IPS DF 6.9 (cell line): ENCODE results near the gene ARHGAP11B.
"Not testable (repeated sequence)": the region's sequence is repeated elsewhere in the genome, so short reads cannot be mapped to it uniquely, and the experiment has no call there.

ENCODE experiments used
- DNase-seq: peaks from one replicate; pipeline ENCODE4 v3.0.0-alpha.2; 2013; ENCODE audit warnings: low read depth, low spot score
- H3K27ac ChIP-seq: one replicate; pipeline ENCODE4 v1.5.1; 2013; ENCODE audit warnings: low read length, control low read depth
- H3K27me3 ChIP-seq: 2 replicates; pipeline ENCODE4 v1.6.1; 2013; ENCODE audit warnings: mild to moderate bottlenecking, low read length; ENCODE audit not compliant: control insufficient read depth, insufficient read depth
- H3K36me3 ChIP-seq: 2 replicates; pipeline ENCODE4 v1.6.1; 2013; ENCODE audit warnings: low read length; ENCODE audit not compliant: control insufficient read depth, insufficient read depth
- H3K4me1 ChIP-seq: 2 replicates; pipeline ENCODE4 v1.6.1; 2013; ENCODE audit warnings: low read length; ENCODE audit not compliant: control insufficient read depth, insufficient read depth
- H3K4me3 ChIP-seq: 2 replicates; pipeline ENCODE4 v1.5.1; 2013; ENCODE audit warnings: mild to moderate bottlenecking, low read length
- H3K9me3 ChIP-seq: 2 replicates; pipeline ENCODE4 v1.6.1; 2013; ENCODE audit warnings: low read length, inconsistent platforms; ENCODE audit not compliant: control insufficient read depth, insufficient read depth
- WGBS: extraction: QIAGEN DNeasy Blood & Tissue Kit; methylation state at CpG from one replicate; pipeline ENCODE4 v1.1.7; 2013; ENCODE audit warnings: mixed read lengths, missing lambda C conversion rate; ENCODE audit not compliant: insufficient read length, insufficient coverage; 5-methylcytosine and 5-hydroxymethylcytosine counted together

ARHGAP11B gene

GRCh38 chr15:30661154-30661553 is 35.2 kb downstream of the ARHGAP11B start:
- not testable (repeated sequence) for H3K4me3 ChIP-seq, H3K27ac ChIP-seq, H3K27me3 ChIP-seq, H3K4me1 ChIP-seq, DNase-seq, H3K9me3 ChIP-seq, H3K36me3 ChIP-seq
- no CpG with 5 or more reads among the region's 1 CpG for WGBS

DNA sequence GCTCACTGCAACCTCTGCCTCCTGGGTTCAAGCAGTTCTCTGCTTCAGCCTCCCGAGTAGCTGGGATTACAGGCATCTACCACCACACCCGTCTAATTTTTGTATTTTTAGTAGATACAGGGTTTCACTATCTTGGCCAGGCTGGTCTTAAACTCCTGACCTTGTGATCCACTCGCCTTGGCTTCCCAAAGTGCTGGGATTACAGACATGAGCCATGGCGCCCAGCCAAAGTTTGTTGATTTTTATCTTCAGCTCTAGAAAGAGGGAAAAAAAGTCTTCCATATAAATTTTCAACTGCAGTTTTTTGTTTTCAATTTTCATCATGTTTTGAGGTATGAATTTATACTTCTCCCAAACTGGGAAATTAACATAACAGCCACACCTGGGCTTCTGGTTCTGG is 43.7 kb downstream of the ARHGAP11B start:
- not testable (repeated sequence) for H3K36me3 ChIP-seq, H3K27ac ChIP-seq, H3K27me3 ChIP-seq, H3K4me3 ChIP-seq, DNase-seq, H3K9me3 ChIP-seq, H3K4me1 ChIP-seq
- WGBS = no CpG with 5 or more reads among the region's 4 CpGs

DNA sequence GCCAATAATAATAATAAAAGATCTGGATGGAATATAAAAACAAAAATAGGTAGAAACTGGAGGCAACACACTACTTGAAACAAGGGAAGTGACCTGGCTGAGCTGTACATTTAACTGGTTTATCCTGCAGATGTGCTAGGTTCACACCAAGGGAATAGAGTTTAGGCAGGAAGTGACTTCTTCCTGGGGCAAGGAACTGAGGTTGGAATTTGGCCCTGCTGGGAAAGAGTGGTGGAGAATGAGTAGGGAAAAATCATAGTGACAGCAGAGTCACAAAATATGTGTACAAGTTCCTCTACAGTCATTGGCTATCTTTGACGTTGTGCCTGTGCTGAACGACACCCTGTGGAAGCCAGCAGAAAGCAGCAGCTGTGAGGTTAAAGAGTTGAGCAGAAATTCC is 44.1 kb downstream of the ARHGAP11B start:
- H3K27me3 ChIP-seq = no peaks in the 10 kb centered on the region
- H3K4me1 ChIP-seq = no peaks in the 10 kb centered on the region
- H3K36me3 ChIP-seq = no peaks in the 10 kb centered on the region
- H3K9me3 ChIP-seq = no peaks in the 10 kb centered on the region
- H3K4me3 ChIP-seq = no peak overlapping the region
- DNase-seq = no peak
- no CpG with 5 or more reads among the region's 2 CpGs for WGBS
- no peak overlapping the region for H3K27ac ChIP-seq

GRCh38 chr15:30671309-30671708 is 45.4 kb downstream of the ARHGAP11B start:
- Histone ChIP-seq H3K4me3 (no peak overlapping the region), H3K27me3 (no peaks in the 10 kb centered on the region), H3K36me3 (no peaks in the 10 kb centered on the region), H3K27ac (no peak overlapping the region), H3K9me3 (no peaks in the 10 kb centered on the region), H3K4me1 (no peaks in the 10 kb centered on the region)
- WGBS = no CpG with 5 or more reads among the region's 1 CpG
- no peak for DNase-seq

GRCh38 chr15:30675126-30675525 is 49.2 kb downstream of the ARHGAP11B start:
- Histone ChIP-seq H3K36me3 (no peaks in the 10 kb centered on the region), H3K27me3 (no peaks in the 10 kb centered on the region), H3K4me1 (no peaks in the 10 kb centered on the region), H3K27ac (no peak overlapping the region), H3K4me3 (no peak overlapping the region), H3K9me3 (no peaks in the 10 kb centered on the region)
- no peak for DNase-seq

DNA sequence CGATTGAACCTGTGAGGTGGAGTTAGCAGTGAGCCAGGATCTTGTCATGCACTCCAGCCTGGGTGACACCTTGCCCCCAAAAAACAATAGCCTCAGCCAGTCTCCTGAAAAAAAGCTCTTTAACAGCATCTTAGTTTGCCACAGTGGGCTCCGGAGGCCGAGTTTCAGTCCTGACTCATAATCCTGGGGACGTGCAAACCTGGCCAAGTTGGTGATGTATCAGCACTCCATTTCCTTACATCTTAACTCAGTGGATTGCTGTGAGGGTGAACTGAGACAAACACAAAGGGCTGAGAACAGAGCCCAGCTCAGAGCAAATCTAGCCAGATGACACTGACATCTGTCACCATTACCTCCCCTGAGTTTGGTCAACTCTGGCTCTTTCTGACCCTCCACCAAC is 50.0 kb downstream of the ARHGAP11B start:
- no CpG with 5 or more reads among the region's 4 CpGs for WGBS
- not testable (repeated sequence) for H3K36me3 ChIP-seq, H3K9me3 ChIP-seq, DNase-seq, H3K4me3 ChIP-seq, H3K27ac ChIP-seq, H3K27me3 ChIP-seq, H3K4me1 ChIP-seq

- not testable (repeated sequence) for H3K27me3 ChIP-seq, H3K4me1 ChIP-seq, H3K9me3 ChIP-seq, H3K27ac ChIP-seq, H3K36me3 ChIP-seq, DNase-seq, H3K4me3 ChIP-seq
- WGBS = no CpG with 5 or more reads among the region's 3 CpGs
Observed at GRCh38 chr15:30680997-30681396, 55.1 kb downstream of the ARHGAP11B start.

DNA sequence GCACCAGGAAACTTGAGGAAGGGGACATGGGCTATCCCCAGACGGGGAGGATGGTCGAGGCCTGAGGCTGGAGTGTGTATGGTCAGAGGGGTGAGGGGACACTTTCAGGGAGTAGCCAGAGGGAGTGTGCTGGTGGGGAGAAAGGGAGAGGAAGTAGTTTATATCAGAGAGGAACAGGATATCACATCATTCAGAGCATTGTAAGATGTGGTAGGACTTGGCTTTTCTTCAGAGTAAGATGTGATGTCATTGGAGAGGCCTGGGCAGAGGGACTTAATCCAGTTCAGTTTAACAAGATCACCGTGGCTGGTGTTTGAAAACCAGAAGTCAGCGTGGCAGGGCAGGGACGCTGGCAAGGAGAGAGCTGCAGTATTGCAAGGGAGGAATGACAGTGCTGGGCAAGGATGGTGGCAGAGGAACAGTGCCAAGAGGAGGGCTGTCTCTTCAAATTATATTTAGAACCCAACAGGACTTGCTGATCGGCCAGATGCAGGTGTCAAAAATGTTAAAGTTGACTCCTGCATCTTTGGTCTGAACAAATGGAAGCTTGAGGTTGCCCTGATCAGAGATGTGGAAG is 59.9 kb downstream of the ARHGAP11B start:
- H3K4me1 ChIP-seq, H3K27me3 ChIP-seq, DNase-seq, H3K4me3 ChIP-seq, H3K9me3 ChIP-seq, H3K36me3 ChIP-seq, H3K27ac ChIP-seq: not testable (repeated sequence)
- no CpG with 5 or more reads among the region's 6 CpGs for WGBS

DNA sequence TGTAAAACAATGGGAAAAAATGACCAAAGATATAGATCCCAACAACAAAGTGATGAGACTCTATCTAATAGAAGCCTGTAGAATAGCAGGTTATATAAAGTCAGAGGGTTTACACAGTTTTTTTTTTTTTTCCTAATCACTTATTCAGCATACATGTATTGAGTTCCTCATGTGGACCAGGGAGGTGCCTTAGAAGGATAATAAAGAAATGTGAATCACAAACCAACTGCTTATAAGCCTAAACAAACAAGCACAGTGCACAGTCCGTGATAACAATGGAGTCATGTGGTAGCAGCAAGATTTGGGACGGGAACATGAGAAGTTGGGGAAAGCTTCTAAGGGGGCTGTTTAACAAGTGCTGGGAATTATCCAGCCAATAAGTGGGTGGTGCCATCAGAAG is 60.7 kb downstream of the ARHGAP11B start:
- not testable (repeated sequence) for H3K9me3 ChIP-seq, H3K27ac ChIP-seq, H3K4me1 ChIP-seq, H3K36me3 ChIP-seq, H3K27me3 ChIP-seq, DNase-seq, H3K4me3 ChIP-seq
- WGBS = no CpG with 5 or more reads among the region's 2 CpGs
